WTC11 (cell line): ENCODE measurements around the gene DNAAF9. TPM values are rescaled to one million over a fixed set of nuclear protein-coding genes. Genes with fewer than 3 reads are reported as not detected.

Source experiments
- ATAC-seq: fragments of 200-7000 bp; cut with Tn5 transposase; 2 replicates; pipeline ENCODE4 v1.10.0; 2021; ENCODE audit warnings: mild to moderate bottlenecking, moderate library complexity
- CTCF ChIA-PET: fragments of 300-600 bp; sonication (Branson Sonifier 250); formaldehyde crosslinking; loops from one replicate; lab custom pipeline; 2021; ENCODE audit warnings: antibody characterized with exemption; lab: Charles Lee
- POLR2A ChIA-PET: fragments of 350-600 bp; sonication (Branson Sonifier 250); formaldehyde crosslinking; loops from one replicate; lab custom pipeline; 2021; ENCODE audit warnings: antibody characterized with exemption; lab: Charles Lee
- DNase-seq: peaks from one replicate; pipeline ENCODE4 v3.0.0; 2021; ENCODE audit warnings: low spot score
- H3K27ac Mint-ChIP-seq: 2 replicates; pipeline ENCODE4 v1.8.0; 2021; ENCODE audit warnings: mixed read lengths
- H3K27me3 Mint-ChIP-seq: 2 replicates; pipeline ENCODE4 v1.8.0; 2021; ENCODE audit warnings: low read depth, mild to moderate bottlenecking, moderate library complexity, mixed read lengths
- H3K36me3 Mint-ChIP-seq: 2 replicates; pipeline ENCODE4 v1.8.0; 2021; ENCODE audit warnings: mixed read lengths
- H3K4me1 Mint-ChIP-seq: 2 replicates; pipeline ENCODE4 v1.8.0; 2022; ENCODE audit warnings: mixed read lengths
- H3K4me3 Mint-ChIP-seq: 2 replicates; pipeline ENCODE4 v1.8.0; 2021; ENCODE audit warnings: mild to moderate bottlenecking, moderate library complexity, mixed read lengths
- H3K9me3 Mint-ChIP-seq: 2 replicates; pipeline ENCODE4 v1.8.0; 2021; ENCODE audit warnings: mixed read lengths
- CREM ChIP-seq: sonication (generic); formaldehyde crosslinking; IDR thresholded peaks from 2 replicates; pipeline ENCODE4 v1.8.1; 2022; ENCODE audit warnings: mild to moderate bottlenecking, missing genetic modification reagents, moderate library complexity
- ELF4 ChIP-seq: sonication (generic); formaldehyde crosslinking; IDR thresholded peaks from 2 replicates; pipeline ENCODE4 v1.8.1; 2022; ENCODE audit warnings: low read depth, mild to moderate bottlenecking, moderate library complexity, missing genetic modification reagents
- EMX1 ChIP-seq: fragments of 250-450 bp; sonication (Bioruptor Pico); IDR thresholded peaks from 2 replicates; pipeline ENCODE4 v1.8.0; 2021; ENCODE audit warnings: mild to moderate bottlenecking
- GABPB1 ChIP-seq: sonication (generic); formaldehyde crosslinking; IDR thresholded peaks from 2 replicates; pipeline ENCODE4 v1.8.1; 2023; ENCODE audit warnings: mild to moderate bottlenecking, missing genetic modification reagents
- JAZF1 ChIP-seq: fragments of 250-450 bp; sonication (Bioruptor Pico); IDR thresholded peaks from 2 replicates; pipeline ENCODE4 v1.9.0; 2021; ENCODE audit warnings: moderate library complexity, mild to moderate bottlenecking, inconsistent platforms
- KAT7 ChIP-seq: sonication (generic); formaldehyde crosslinking; IDR thresholded peaks from 2 replicates; pipeline ENCODE4 v1.8.1; 2023; ENCODE audit warnings: missing genetic modification reagents, mild to moderate bottlenecking, borderline replicate concordance
- SMAD3 ChIP-seq: sonication (generic); formaldehyde crosslinking; IDR thresholded peaks from 2 replicates; pipeline ENCODE4 v1.8.0; 2022; ENCODE audit warnings: missing genetic modification reagents, mild to moderate bottlenecking, borderline replicate concordance
- SP1 ChIP-seq: sonication (generic); formaldehyde crosslinking; conservative IDR thresholded peaks from 2 replicates; pipeline ENCODE4 v1.8.1; 2022; ENCODE audit warnings: missing genetic modification reagents
- TCF7 ChIP-seq: sonication (generic); formaldehyde crosslinking; IDR thresholded peaks from 2 replicates; pipeline ENCODE4 v1.8.0; 2022; ENCODE audit warnings: mild to moderate bottlenecking, low read depth, missing genetic modification reagents, moderate library complexity
- TEAD4 ChIP-seq: sonication (generic); formaldehyde crosslinking; IDR thresholded peaks from 2 replicates; pipeline ENCODE4 v1.8.0; 2022; ENCODE audit warnings: mild to moderate bottlenecking, missing genetic modification reagents
- ZBTB21 ChIP-seq: sonication (generic); formaldehyde crosslinking; IDR thresholded peaks from 2 replicates; pipeline ENCODE4 v1.8.1; 2023; ENCODE audit warnings: mild to moderate bottlenecking, missing genetic modification reagents, borderline replicate concordance
- ZNF121 ChIP-seq: sonication (generic); formaldehyde crosslinking; IDR thresholded peaks from 2 replicates; pipeline ENCODE4 v1.8.0; 2023; ENCODE audit warnings: missing genetic modification reagents
- ZNF317 ChIP-seq: sonication (generic); formaldehyde crosslinking; IDR thresholded peaks from 2 replicates; pipeline ENCODE4 v1.8.1; 2023; ENCODE audit warnings: low read depth, mild to moderate bottlenecking, moderate library complexity, missing genetic modification reagents, borderline replicate concordance
- ZNF396 ChIP-seq: fragments of 250-450 bp; sonication (Bioruptor Pico); IDR thresholded peaks from 2 replicates; pipeline ENCODE4 v1.8.0; 2021; ENCODE audit warnings: mild to moderate bottlenecking, moderate library complexity, borderline replicate concordance
- ZNF416 ChIP-seq: fragments of 250-450 bp; sonication (Bioruptor Pico); IDR thresholded peaks from 2 replicates; pipeline ENCODE4 v1.9.0; 2021; ENCODE audit warnings: mild to moderate bottlenecking, inconsistent platforms
- total RNA-seq: library from RNA; stranded (reverse); gene quantifications from 3 replicates; pipeline ENCODE4 v1.2.3, GENCODE V29; 2021
- TF ChIP-seq, protein P1 (sequence below): sonication (generic); formaldehyde crosslinking; IDR thresholded peaks from 2 replicates; pipeline ENCODE4 v1.8.1; 2022; ENCODE audit warnings: low read depth, mild to moderate bottlenecking, moderate library complexity, missing genetic modification reagents, borderline replicate concordance
- TF ChIP-seq, protein P2 (sequence below): sonication (generic); formaldehyde crosslinking; IDR thresholded peaks from 2 replicates; pipeline ENCODE4 v1.8.1; 2023; ENCODE audit warnings: mild to moderate bottlenecking, missing genetic modification reagents
- TF ChIP-seq, protein P3 (sequence below): sonication (generic); formaldehyde crosslinking; IDR thresholded peaks from 2 replicates; pipeline ENCODE4 v1.8.1; 2023; ENCODE audit warnings: mild to moderate bottlenecking, moderate library complexity, missing genetic modification reagents
- TF ChIP-seq, protein P4 (sequence below): sonication (generic); formaldehyde crosslinking; IDR thresholded peaks from 2 replicates; pipeline ENCODE4 v1.8.1; 2022; ENCODE audit warnings: mild to moderate bottlenecking, missing genetic modification reagents, moderate library complexity, borderline replicate concordance
- TF ChIP-seq, protein P5 (sequence below): sonication (generic); formaldehyde crosslinking; IDR thresholded peaks from 2 replicates; pipeline ENCODE4 v1.8.1; 2022; ENCODE audit warnings: missing genetic modification reagents, borderline replicate concordance

Gene DNAAF9
- total RNA-seq, 1 experiment from 2014 or later: 6.3 TPM

DNA sequence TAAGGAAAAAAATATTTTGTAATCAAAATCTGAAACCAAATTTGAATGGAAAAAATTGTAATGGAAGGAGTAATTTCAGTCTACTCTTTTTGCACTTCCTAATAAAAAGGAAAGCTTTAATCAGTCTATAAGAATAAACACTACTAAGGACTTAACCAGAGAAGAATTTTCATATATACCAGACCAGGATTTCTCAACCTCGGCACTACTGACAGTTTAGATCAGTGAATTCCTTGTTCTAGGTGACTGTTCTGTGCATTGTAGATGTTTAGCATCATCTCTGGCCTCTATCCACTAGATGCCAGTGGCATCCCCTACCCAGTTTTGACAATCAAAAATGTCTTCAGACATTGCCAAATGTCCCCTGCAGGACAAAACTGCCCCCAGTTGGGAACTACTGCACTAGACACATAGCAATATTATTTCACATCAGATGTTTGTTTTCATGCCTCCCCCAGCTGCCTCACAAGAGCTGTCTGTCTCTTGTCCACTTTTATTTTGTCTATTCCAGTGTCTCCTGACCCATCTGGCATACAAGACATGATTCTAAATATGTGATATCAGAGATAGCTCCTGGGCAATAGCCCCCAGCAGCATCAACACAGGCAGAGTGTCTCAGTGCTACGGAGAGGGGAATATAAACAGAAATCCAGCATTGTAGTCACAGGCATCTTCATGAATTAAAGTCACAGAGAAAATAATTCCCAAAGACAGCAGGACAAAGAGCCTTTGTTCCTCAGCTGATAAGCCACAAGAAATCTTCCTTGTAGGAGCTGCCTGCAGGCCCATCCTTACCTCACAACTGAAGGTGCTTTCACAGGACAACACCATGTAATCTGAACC, 27.0 kb downstream of the DNAAF9 start:
- H3K4me3 Mint-ChIP-seq: no peak overlapping the region
- peaks cover 25% of the 10 kb centered on the region for H3K36me3 Mint-ChIP-seq
- TF ChIP-seq, protein P1, sequence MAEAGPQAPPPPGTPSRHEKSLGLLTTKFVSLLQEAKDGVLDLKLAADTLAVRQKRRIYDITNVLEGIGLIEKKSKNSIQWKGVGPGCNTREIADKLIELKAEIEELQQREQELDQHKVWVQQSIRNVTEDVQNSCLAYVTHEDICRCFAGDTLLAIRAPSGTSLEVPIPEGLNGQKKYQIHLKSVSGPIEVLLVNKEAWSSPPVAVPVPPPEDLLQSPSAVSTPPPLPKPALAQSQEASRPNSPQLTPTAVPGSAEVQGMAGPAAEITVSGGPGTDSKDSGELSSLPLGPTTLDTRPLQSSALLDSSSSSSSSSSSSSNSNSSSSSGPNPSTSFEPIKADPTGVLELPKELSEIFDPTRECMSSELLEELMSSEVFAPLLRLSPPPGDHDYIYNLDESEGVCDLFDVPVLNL (CRISPR knock-in tag): no peak
- TF ChIP-seq SMAD3 (no peak), TCF7 (CRISPR knock-in tag) (no peak), KAT7 (CRISPR knock-in tag) (no peak), ZNF121 (CRISPR knock-in tag) (no peak), ZNF416 (CRISPR knock-in tag) (no peak), ELF4 (CRISPR knock-in tag) (no peak), TEAD4 (CRISPR knock-in tag) (no peak), CREM (CRISPR knock-in tag) (no peak), GABPB1 (CRISPR knock-in tag) (no peak), ZNF317 (CRISPR knock-in tag) (no peak), EMX1 (CRISPR knock-in tag) (no peak), ZNF396 (no peak), JAZF1 (CRISPR knock-in tag) (no peak), ZBTB21 (CRISPR knock-in tag) (no peak), SP1 (CRISPR knock-in tag) (no peak)
- TF ChIP-seq, protein P2, sequence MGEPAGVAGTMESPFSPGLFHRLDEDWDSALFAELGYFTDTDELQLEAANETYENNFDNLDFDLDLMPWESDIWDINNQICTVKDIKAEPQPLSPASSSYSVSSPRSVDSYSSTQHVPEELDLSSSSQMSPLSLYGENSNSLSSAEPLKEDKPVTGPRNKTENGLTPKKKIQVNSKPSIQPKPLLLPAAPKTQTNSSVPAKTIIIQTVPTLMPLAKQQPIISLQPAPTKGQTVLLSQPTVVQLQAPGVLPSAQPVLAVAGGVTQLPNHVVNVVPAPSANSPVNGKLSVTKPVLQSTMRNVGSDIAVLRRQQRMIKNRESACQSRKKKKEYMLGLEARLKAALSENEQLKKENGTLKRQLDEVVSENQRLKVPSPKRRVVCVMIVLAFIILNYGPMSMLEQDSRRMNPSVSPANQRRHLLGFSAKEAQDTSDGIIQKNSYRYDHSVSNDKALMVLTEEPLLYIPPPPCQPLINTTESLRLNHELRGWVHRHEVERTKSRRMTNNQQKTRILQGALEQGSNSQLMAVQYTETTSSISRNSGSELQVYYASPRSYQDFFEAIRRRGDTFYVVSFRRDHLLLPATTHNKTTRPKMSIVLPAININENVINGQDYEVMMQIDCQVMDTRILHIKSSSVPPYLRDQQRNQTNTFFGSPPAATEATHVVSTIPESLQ (CRISPR knock-in tag): no peak
- TF ChIP-seq, protein P3, sequence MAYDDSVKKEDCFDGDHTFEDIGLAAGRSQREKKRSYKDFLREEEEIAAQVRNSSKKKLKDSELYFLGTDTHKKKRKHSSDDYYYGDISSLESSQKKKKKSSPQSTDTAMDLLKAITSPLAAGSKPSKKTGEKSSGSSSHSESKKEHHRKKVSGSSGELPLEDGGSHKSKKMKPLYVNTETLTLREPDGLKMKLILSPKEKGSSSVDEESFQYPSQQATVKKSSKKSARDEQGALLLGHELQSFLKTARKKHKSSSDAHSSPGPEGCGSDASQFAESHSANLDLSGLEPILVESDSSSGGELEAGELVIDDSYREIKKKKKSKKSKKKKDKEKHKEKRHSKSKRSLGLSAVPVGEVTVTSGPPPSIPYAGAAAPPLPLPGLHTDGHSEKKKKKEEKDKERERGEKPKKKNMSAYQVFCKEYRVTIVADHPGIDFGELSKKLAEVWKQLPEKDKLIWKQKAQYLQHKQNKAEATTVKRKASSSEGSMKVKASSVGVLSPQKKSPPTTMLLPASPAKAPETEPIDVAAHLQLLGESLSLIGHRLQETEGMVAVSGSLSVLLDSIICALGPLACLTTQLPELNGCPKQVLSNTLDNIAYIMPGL: no peak
- TF ChIP-seq, protein P4, sequence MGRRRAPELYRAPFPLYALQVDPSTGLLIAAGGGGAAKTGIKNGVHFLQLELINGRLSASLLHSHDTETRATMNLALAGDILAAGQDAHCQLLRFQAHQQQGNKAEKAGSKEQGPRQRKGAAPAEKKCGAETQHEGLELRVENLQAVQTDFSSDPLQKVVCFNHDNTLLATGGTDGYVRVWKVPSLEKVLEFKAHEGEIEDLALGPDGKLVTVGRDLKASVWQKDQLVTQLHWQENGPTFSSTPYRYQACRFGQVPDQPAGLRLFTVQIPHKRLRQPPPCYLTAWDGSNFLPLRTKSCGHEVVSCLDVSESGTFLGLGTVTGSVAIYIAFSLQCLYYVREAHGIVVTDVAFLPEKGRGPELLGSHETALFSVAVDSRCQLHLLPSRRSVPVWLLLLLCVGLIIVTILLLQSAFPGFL: no peak
- TF ChIP-seq, protein P5, sequence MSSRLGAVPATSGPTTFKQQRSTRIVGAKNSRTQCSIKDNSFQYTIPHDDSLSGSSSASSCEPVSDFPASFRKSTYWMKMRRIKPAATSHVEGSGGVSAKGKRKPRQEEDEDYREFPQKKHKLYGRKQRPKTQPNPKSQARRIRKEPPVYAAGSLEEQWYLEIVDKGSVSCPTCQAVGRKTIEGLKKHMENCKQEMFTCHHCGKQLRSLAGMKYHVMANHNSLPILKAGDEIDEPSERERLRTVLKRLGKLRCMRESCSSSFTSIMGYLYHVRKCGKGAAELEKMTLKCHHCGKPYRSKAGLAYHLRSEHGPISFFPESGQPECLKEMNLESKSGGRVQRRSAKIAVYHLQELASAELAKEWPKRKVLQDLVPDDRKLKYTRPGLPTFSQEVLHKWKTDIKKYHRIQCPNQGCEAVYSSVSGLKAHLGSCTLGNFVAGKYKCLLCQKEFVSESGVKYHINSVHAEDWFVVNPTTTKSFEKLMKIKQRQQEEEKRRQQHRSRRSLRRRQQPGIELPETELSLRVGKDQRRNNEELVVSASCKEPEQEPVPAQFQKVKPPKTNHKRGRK (CRISPR knock-in tag): no peak
- H3K27me3 Mint-ChIP-seq: no peaks in the 10 kb centered on the region; the same call in 1 of the 2 replicates
- ChIA-PET POLR2A (no interaction called here), CTCF (no interaction called here)
- peaks cover 11% of the 10 kb centered on the region; the same call in 1 of the 2 replicates for H3K9me3 Mint-ChIP-seq
- no peak for ATAC-seq
- 0 out of 2 replicates have a peak overlapping the region, but pooled peaks have one; percentile 2 for H3K27ac Mint-ChIP-seq
- H3K4me1 Mint-ChIP-seq: peaks cover 21% of the 10 kb centered on the region
- DNase-seq: no peak
